HUES48 (cell line): ENCODE results near the gene TP53I11.
A peak's percentile ranks its signal among the peaks of the same experiment; 100 is the strongest.

ENCODE experiments used
- H3K27ac ChIP-seq: one replicate; pipeline ENCODE4 v1.7.0; 2013; ENCODE audit warnings: low read depth, low read length, inconsistent platforms
- H3K27me3 ChIP-seq: 2 replicates; pipeline ENCODE4 v1.6.1; 2013; ENCODE audit warnings: mild to moderate bottlenecking, low read length; ENCODE audit not compliant: control insufficient read depth, insufficient read depth
- H3K36me3 ChIP-seq: 2 replicates; pipeline ENCODE4 v1.6.1; 2013; ENCODE audit warnings: low read length; ENCODE audit not compliant: control insufficient read depth, insufficient read depth
- H3K4me1 ChIP-seq: 2 replicates; pipeline ENCODE4 v1.6.1; 2013; ENCODE audit warnings: mild to moderate bottlenecking, low read length; ENCODE audit not compliant: control insufficient read depth, insufficient read depth
- H3K4me3 ChIP-seq: 2 replicates; pipeline ENCODE4 v1.5.1; 2013; ENCODE audit warnings: mild to moderate bottlenecking, low read depth, low read length
- H3K9ac ChIP-seq: 2 replicates; pipeline ENCODE4 v1.6.1; 2013; ENCODE audit warnings: mild to moderate bottlenecking, low read depth, low read length, moderate library complexity
- H3K9me3 ChIP-seq: 2 replicates; pipeline ENCODE4 v1.6.1; 2013; ENCODE audit warnings: low read length; ENCODE audit not compliant: control insufficient read depth, insufficient read depth

The TP53I11 gene

DNA sequence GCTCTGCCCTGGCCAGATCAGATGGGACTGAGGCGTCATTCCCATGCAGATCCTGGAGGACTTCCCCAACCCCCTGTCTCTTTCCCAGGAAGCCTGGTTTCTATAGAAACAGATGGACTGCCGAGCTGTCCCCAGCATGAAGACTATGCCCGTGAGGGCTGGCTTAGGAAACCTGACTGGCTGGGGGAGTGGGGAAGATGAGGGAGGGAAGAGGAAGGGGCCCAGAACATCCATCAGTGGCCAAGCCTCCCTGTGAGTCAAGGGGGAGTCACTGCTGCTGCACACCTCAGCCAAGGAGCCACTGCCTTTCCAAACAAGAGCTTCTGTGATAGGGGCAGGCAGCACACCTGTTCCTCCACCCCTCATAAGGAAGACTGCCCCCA lies 5.8 kb downstream of the TP53I11 start:
- Histone ChIP-seq H3K9ac (no peak overlapping the region), H3K4me1 (peaks cover 28% of the 10 kb centered on the region), H3K27me3 (no peaks in the 10 kb centered on the region), H3K27ac (peak overlapping the region; percentile 58), H3K4me3 (no peak overlapping the region), H3K36me3 (no peaks in the 10 kb centered on the region), H3K9me3 (no peaks in the 10 kb centered on the region)

DNA sequence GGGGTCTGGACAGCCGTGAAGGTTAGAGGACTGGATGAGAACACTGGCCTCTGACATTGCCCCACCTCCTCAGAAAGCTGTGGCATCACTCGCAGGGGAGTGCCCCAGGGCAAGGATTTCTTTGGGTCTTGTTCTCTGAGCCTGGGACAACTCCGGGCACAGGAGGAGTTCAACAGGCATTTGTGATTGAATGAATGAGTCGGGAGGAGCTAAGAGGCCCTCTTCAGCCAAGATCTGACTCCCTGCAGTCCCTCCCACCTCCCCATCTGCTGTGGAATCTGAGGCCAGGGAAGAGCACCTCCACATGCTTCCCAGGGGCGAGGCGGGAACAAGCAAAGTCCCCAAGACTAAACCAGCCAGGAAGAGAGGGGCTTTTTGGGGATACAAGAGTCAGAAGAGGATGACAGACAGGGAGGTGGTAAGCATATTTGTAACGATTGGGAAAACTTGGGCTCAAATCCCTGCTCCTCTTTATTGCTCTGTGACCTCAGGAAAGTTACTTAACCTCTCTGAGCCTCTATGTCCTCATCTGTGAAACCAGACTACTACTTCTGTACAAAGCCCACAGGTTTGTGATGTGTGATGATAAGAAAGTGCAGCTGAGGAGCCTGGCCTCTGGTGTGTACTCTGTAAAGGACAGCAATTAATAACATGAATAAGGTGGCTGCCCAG lies 6.4 kb downstream of the TP53I11 start:
- H3K27ac ChIP-seq: peak overlapping the region; percentile 58
- H3K36me3 ChIP-seq: no peaks in the 10 kb centered on the region
- no peaks in the 10 kb centered on the region for H3K9me3 ChIP-seq
- H3K9ac ChIP-seq: no peak overlapping the region
- H3K27me3 ChIP-seq: no peaks in the 10 kb centered on the region
- peaks cover 28% of the 10 kb centered on the region for H3K4me1 ChIP-seq
- no peak overlapping the region for H3K4me3 ChIP-seq

DNA sequence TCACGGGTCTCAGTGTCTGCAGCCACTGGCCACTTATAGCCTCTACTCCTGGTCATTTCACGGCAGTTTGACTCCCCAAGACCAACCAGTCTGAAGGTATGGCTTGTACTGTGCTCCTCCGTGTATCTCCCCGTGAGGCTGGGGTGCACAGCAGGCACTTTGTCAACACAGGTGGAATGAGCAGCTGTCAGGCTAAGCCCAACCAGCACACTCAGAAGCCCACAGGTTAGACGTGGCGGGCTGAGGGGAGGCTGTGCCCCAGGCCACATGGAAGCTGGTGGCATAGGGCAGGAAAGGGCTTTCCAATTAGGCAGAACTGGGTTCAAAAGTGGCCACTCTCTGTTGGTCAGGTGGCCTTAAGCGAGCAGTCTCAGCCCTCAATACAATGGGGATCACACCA lies 7.0 kb downstream of the TP53I11 start:
- no peaks in the 10 kb centered on the region for H3K9me3 ChIP-seq
- no peak overlapping the region for H3K9ac ChIP-seq
- no peaks in the 10 kb centered on the region for H3K27me3 ChIP-seq
- H3K4me1 ChIP-seq: peaks cover 26% of the 10 kb centered on the region
- no peaks in the 10 kb centered on the region for H3K36me3 ChIP-seq
- H3K27ac ChIP-seq: peak overlapping the region; percentile 51
- H3K4me3 ChIP-seq: no peak overlapping the region

DNA sequence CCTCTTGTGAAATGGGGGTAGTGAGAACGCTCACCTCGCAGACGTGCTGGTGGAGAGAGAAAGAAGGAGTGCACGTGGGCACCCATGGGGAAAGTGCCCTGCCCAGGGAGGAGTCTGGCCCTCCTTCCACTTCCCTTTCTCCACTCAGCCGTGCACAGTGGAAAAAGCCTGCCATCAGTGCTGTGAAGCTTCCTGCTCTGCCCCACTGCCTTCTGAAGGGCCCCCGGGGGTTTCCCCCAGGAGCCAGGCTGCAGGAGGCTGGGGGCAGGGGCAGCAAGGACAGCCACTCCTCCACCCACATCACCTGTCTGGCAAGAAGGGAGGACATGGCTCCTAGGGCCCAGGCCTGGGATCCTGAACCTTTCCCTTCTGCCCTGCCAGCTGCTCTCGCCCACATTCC lies 7.6 kb downstream of the TP53I11 start:
- Histone ChIP-seq H3K9me3 (no peaks in the 10 kb centered on the region), H3K27me3 (no peaks in the 10 kb centered on the region), H3K36me3 (no peaks in the 10 kb centered on the region), H3K4me3 (no peak overlapping the region), H3K27ac (no peak overlapping the region), H3K4me1 (peaks cover 25% of the 10 kb centered on the region), H3K9ac (no peak overlapping the region)

DNA sequence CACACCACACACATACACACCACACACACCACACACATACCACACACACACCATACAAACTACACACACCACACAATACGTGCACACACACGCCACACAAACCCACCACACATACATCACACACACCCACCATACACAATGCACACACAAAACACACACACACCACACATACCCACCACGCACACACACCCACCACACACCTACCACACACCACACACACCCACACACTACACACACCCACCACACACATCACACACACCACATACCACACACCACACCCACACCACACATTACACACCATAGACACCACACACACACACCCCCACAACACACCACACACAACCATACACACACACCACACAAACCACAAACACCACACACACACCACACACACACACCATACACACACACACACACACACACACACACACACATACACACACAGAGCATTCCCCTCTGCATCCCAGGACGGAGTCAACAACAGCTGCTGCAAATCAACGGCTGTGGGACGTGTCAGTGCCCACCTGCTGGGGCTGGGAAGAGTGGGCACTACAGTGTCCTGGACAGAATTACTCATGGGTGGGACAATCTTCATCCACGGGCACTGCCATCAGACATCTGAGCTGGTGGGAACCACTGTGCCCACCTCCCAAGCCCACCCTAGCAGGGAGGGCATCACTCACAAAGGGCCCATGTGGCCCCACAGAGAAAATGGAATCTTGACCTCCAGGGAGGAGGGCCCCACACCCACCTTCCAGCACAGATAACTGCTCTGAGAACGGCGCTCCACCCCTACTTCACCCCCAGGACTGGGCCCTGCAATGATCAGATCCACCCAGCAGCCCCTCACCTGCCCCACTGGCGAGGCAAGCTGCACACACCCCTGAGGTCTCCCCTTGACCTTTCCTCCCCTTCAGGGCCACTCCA lies 8.4 kb downstream of the TP53I11 start:
- H3K27ac ChIP-seq: no peak overlapping the region
- no peak overlapping the region for H3K9ac ChIP-seq
- no peak overlapping the region for H3K4me3 ChIP-seq

DNA sequence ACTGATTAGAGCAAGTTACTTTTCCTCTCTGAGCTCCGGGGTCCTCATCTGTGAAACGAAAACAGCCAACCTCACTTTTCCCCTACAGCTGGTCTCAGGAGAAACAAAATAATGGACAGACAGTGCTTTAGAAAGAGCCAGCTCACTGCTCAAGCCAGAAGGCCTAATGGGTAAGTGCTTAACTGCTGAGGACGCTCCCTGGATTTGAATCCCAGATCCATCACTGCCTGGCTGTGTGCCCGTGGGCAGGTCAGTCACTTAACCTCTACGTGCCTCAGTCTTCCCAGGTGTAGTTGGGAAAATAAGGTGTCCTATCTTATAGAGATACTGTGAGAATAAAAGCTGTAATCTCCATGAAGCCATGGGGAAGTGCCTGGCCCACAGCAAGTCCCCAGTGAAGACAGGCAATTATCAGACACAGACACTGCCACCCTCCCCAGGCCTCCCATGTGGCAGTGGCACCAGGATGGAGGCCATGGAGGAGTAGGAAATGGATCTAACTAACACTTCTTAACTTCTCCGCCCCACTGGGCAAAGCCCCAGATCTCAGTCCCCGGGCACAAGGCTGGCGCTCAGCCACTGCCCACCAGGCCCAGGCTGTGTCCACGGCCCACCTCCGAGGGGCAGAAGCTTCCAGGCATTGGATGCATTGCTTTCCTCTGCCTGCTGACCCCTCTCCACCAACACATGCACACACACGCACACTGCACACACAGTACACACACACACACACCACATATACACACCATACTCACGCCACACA lies 9.2 kb downstream of the TP53I11 start:
- Histone ChIP-seq H3K4me1 (peaks cover 25% of the 10 kb centered on the region), H3K27me3 (no peaks in the 10 kb centered on the region), H3K9ac (no peak overlapping the region), H3K27ac (no peak overlapping the region), H3K4me3 (no peak overlapping the region), H3K36me3 (no peaks in the 10 kb centered on the region), H3K9me3 (no peaks in the 10 kb centered on the region)

More for the DNA sequence above, 8.4 kb downstream of the TP53I11 start:
- Histone ChIP-seq H3K27me3 (no peaks in the 10 kb centered on the region), H3K36me3 (no peaks in the 10 kb centered on the region), H3K9me3 (no peaks in the 10 kb centered on the region), H3K4me1 (peaks cover 25% of the 10 kb centered on the region)

DNA sequence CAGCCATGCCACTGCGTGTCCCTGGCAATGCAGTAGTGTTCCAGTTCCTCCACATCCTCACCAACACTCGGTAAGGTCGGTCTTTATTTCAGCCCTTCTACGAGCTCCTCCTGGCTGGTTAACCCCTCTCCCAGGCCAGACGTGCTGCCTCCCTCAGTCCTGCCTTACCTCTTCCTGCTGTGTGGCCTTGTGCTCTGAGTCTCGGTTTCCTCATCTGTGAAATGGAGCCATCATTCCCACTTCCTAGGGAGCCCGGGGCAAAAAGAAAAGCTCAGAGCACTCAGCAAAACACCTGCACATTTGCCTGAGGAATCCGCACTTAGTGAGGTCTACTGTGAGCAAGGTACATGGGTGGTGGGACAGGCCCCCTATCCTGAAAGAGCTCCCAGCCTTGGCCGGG lies 9.8 kb downstream of the TP53I11 start:
- no peak overlapping the region for H3K27ac ChIP-seq
- H3K9me3 ChIP-seq: no peaks in the 10 kb centered on the region
- peaks cover 25% of the 10 kb centered on the region for H3K4me1 ChIP-seq
- no peak overlapping the region for H3K9ac ChIP-seq
- H3K36me3 ChIP-seq: no peaks in the 10 kb centered on the region
- no peak overlapping the region for H3K4me3 ChIP-seq
- H3K27me3 ChIP-seq: no peaks in the 10 kb centered on the region

DNA sequence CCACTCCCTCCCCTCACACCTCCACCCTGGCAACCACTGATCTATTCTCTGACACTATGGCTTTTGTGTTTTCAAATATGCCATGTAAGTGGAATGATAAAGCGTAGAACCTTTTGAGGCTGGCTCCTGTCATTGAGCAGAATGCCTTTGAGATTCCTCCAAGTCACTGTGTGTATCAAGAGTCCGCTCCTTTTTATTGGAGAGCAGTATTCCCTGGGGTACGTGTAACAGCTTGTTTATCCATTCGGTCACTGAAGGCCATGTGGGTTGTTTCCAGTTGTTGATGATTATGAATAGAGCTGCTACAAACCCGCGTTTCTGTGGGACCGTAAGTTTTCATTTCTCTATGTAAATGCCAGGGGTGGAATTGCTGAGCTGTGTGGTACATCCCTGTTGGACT lies 10.3 kb downstream of the TP53I11 start:
- H3K4me3 ChIP-seq: no peak overlapping the region
- no peaks in the 10 kb centered on the region for H3K36me3 ChIP-seq
- peaks cover 25% of the 10 kb centered on the region for H3K4me1 ChIP-seq
- H3K9ac ChIP-seq: no peak overlapping the region
- no peak overlapping the region for H3K27ac ChIP-seq
- no peaks in the 10 kb centered on the region for H3K27me3 ChIP-seq
- H3K9me3 ChIP-seq: no peaks in the 10 kb centered on the region

DNA sequence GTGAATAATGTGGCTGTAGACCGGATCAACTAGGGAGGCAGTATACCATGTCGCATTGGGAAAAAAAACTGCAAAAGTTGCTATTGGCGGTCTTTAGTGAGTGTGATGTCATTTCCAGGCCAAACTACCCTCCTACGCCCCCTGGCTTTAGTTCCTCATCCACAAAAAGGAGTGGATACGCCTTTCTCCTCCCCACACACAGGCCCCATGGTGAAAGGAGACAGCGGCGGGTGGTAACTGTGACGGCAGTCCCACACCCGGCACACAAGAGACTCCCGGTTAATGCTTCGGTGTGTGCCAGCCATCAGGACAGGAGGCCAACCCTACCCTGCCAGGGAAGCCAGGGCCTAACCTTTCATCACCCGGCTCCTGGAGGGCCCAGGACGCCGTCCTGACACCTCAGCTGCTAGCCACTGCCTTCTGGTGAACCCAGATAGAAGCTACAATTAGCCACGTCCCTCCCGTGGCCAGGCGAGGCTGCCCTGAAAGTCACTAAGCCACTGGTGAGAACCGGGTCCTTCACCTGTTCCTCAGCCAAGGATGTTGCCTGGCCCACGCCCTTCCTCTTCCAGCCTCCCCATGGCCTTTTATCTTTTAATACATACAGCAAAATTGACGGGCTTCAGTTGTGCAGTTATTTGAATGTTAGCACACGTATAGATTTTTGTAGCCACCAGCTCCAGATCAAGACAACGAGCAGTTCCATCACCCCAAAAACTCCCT lies 10.8 kb downstream of the TP53I11 start:
- H3K9ac ChIP-seq: no peak overlapping the region
- no peak overlapping the region for H3K27ac ChIP-seq
- H3K4me3 ChIP-seq: no peak overlapping the region
- H3K27me3 ChIP-seq: no peaks in the 10 kb centered on the region
- H3K9me3 ChIP-seq: no peaks in the 10 kb centered on the region
- H3K4me1 ChIP-seq: peaks cover 20% of the 10 kb centered on the region
- H3K36me3 ChIP-seq: no peaks in the 10 kb centered on the region

DNA sequence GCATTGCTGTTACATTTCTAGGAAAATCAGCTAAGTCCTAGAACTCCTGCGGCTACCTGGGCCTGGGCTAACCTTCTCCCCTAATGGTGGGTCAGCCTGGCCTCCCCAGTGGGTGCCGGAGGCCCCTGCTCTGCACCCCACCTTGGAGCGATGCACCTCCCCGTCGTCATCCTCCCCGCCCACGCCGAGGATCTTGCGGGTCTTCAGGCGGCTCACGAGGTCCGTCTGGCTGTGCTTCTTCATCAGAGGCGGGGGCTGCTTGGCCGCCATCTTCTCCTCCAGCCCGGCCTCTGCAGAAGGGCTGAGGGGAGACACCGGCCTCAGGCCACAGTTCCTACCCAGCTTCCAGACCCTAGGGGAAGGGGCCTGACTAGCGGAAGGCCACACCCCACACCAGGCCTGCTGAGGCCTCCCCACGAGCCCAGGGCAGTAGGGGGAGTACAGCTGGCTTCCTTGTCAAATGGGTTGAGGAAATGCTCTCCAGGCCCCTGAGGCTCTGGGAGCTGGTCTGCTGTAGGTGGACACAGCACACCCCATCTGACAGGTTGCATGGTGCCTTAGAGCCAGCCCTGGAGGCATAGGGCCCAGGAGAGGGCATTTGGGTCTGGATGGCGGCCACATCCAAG lies 12.5 kb downstream of the TP53I11 start:
- no peaks in the 10 kb centered on the region for H3K27me3 ChIP-seq
- H3K4me3 ChIP-seq: no peak overlapping the region
- H3K9ac ChIP-seq: no peak overlapping the region
- no peaks in the 10 kb centered on the region for H3K9me3 ChIP-seq
- no peaks in the 10 kb centered on the region; the same call in 1 of the 2 replicates for H3K36me3 ChIP-seq
- H3K27ac ChIP-seq: no peak overlapping the region
- H3K4me1 ChIP-seq: peaks cover 5% of the 10 kb centered on the region
